Body of pancreas (tissue), 4 donors: Measurements from ENCODE around the gene GABRA4. TPM values are rescaled to one million over a fixed set of nuclear protein-coding genes. Genes with fewer than 3 reads are reported as not detected.

Source experiments
- ATAC-seq: fragments of 150-250 bp; one replicate; pipeline ENCODE4 v1.9.1; 2016
- DNase-seq, 4 donors: peaks; one replicate each; pipeline ENCODE4 v3.0.0-alpha.2; 2019
- H3K27ac ChIP-seq, 4 donors: fragments of 200-600 bp; sonication (generic); 1 replicate in 3 of 4; 2 replicates in 1 of 4; pipeline versions ENCODE4 v1.5.1 to v1.6.1; 2016 to 2019; ENCODE audit warnings: mild to moderate bottlenecking in 1 of 4, mixed read lengths in 1 of 4, moderate library complexity in 1 of 4
- H3K27me3 ChIP-seq, 2 donors: fragments of 200-600 bp; sonication (generic); one replicate each; pipeline ENCODE4 v1.6.0; 2016; ENCODE audit warnings: mild to moderate bottlenecking in 1 of 2
- H3K36me3 ChIP-seq, 2 donors: fragments of 200-600 bp; sonication (generic); replicated peaks in 1 of 2; 2 replicates each; pipeline ENCODE4 v1.5.1; 2016; ENCODE audit warnings: low read depth in 2 of 2; ENCODE audit not compliant: insufficient read depth in 1 of 2
- H3K4me1 ChIP-seq: fragments of 200-600 bp; sonication (generic); one replicate; pipeline ENCODE4 v1.6.0; 2016
- H3K4me3 ChIP-seq, 2 donors: fragments of 200-600 bp; sonication (generic); 1 replicate in 1 of 2; 2 replicates in 1 of 2; pipeline ENCODE4 v1.5.1; 2016 to 2019
- H3K9me3 ChIP-seq, 3 donors: fragments of 200-600 bp; sonication (generic); 1 replicate in 2 of 3; 2 replicates in 1 of 3; pipeline ENCODE4 v1.5.1; 2016
- CTCF ChIP-seq, 7 experiments: fragments of 450-650 bp in 4 of 7; fragments of 200-600 bp in 3 of 7; sonication (generic) in 3 of 7; IDR thresholded peaks; one replicate each; pipeline ENCODE4 v1.5.1; 2016 to 2019; ENCODE audit warnings: antibody characterized with exemption in 7 of 7
- POLR2A ChIP-seq, 3 donors: fragments of 450-650 bp; IDR thresholded peaks; one replicate each; pipeline ENCODE4 v1.6.1; 2016; ENCODE audit warnings: antibody characterized with exemption in 3 of 3, mild to moderate bottlenecking in 2 of 3
- WGBS, 2 donors: methylation state at CpG; one replicate each; pipeline ENCODE4 v1.1.5; 2017; 5-methylcytosine and 5-hydroxymethylcytosine counted together
- intact Hi-C: fragments of 100-400 bp; cut with DNase I; formaldehyde crosslinking; loops from one replicate; pipeline ENCODE4 v1.15.1; 2023
- total RNA-seq, 2 donors: library from RNA; depleted of rRNA; stranded (reverse); fragments of >200 nt; gene quantifications; one replicate each; pipeline ENCODE4 v1.1.0, GENCODE V29; 2016

The GABRA4 gene
- total RNA-seq, 2 donors from 2014 or later = 0.78 TPM; not detected in 1

GRCh38 chr4:46870411-46870810, 123.0 kb downstream of the GABRA4 start:
- WGBS, 2 donors = 33 to 52% methylated on average over 2 of the region's 2 CpGs
- H3K4me1 ChIP-seq = no peaks in the 10 kb centered on the region
- TF ChIP-seq POLR2A (IDR thresholded peaks at IDR 0.05) = no peak
- TF ChIP-seq CTCF (IDR thresholded peaks at IDR 0.05) = no peak
- DNase-seq = no peak
- H3K9me3 ChIP-seq = no peaks in the 10 kb centered on the region
- no peaks in the 10 kb centered on the region for H3K36me3 ChIP-seq
- intact Hi-C loops = no loop called here
- no peaks in the 10 kb centered on the region for H3K27me3 ChIP-seq
- H3K27ac ChIP-seq = no peak overlapping the region
- no peak for ATAC-seq
- no peak overlapping the region for H3K4me3 ChIP-seq

Other genes with a start within 250 kb of the GABRA4 start
- not detected for gene COX7B2, start 84.3 kb downstream of the GABRA4 start, total RNA-seq
- gene GABRB1, start 38.0 kb upstream of the GABRA4 start, total RNA-seq = not detected